ENCODE results near the gene EP400. TPM values are rescaled to one million over a fixed set of nuclear protein-coding genes. Genes with fewer than 3 reads are reported as not detected.
"Not testable (repeated sequence)": the region's sequence is repeated elsewhere in the genome, so short reads cannot be mapped to it uniquely, and the experiment has no call there.

The EP400 gene
- total and polyA plus RNA-seq, 5 donors = 10.1 to 21.6 (median 16.5) TPM

DNA sequence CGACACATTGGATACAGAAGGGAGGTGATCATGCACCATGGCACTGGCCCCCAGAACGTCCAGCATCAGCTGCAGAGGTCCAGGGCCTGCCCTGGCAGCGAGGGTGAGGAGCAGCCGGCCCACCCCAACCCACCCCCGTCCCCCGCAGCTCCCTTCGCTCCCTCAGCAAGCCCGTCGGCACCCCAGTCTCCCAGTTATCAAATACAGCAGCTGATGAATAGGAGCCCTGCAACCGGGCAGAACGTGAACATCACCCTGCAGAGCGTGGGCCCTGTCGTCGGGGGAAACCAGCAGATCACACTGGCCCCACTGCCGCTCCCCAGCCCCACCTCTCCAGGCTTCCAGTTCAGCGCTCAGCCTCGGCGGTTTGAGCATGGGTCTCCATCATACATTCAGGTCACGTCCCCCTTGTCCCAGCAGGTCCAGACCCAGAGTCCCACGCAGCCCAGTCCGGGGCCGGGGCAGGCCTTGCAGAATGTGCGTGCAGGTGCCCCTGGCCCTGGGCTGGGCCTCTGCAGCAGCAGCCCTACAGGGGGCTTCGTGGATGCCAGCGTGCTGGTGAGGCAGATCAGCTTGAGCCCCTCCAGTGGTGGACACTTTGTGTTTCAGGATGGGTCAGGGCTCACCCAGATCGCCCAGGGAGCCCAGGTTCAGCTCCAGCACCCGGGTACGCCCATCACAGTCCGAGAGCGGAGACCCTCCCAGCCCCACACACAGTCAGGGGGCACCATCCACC, 11.0 kb downstream of the EP400 start:
- H3K27me3 ChIP-seq (ENCODE audit: control insufficient read depth, insufficient read depth); H3K27ac ChIP-seq (ENCODE audit: low read length); DNase-seq; intact Hi-C loops (cut with DNase I); H3K9me3 ChIP-seq (ENCODE audit: control insufficient read depth, low read length); H3K4me3 ChIP-seq (ENCODE audit: low read length): not testable (repeated sequence)
- peaks cover 10% of the 10 kb centered on the region for H3K4me1 ChIP-seq (ENCODE audit: control insufficient read depth, insufficient read depth, low read length)
- 92% methylated on average over 20 of the region's 30 CpGs for WGBS
- peak; percentile 31 to 46 for ATAC-seq

DNA sequence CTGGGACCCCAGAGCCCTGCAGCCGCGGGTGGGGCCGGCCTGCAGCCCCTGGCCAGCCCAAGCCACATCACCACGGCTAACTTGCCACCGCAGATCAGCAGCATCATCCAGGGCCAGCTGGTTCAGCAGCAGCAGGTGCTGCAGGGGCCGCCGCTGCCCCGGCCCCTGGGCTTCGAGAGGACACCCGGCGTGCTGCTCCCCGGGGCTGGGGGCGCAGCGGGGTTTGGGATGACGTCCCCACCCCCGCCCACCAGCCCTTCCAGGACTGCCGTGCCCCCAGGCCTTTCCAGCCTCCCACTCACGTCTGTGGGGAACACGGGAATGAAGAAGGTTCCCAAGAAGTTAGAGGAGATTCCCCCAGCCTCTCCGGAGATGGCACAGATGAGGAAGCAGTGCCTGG, 11.6 kb downstream of the EP400 start:
- peaks cover 10% of the 10 kb centered on the region for H3K4me1 ChIP-seq (ENCODE audit: control insufficient read depth, insufficient read depth, low read length)
- ATAC-seq = peak in 1 of 2 donors; percentile 23
- intact Hi-C loops (cut with DNase I); H3K27ac ChIP-seq (ENCODE audit: low read length); H3K9me3 ChIP-seq (ENCODE audit: control insufficient read depth, low read length); DNase-seq; H3K4me3 ChIP-seq (ENCODE audit: low read length); H3K27me3 ChIP-seq (ENCODE audit: control insufficient read depth, insufficient read depth): not testable (repeated sequence)
- 97% methylated on average over 11 of the region's 20 CpGs for WGBS

DNA sequence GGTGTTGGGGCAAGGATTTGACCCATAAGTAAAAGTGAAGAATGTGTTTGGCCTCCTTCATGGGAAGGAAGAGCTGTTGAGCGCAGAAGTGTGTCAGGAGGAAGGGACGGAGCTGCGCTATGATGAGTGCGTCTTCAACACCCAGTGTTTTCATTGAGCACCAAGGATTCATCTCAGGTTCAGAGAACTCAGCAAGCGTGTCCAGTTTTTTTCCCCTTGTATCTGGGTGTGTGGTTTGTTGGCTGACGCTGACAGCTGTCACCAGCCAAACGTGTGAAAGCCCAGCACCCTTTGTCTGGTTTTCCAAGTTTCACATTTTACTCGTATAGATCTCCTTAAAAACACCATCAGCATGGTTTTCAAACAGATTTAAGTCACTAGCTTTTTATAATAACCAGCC, 12.3 kb downstream of the EP400 start:
- peak; percentile 62 to 64 for ATAC-seq

DNA sequence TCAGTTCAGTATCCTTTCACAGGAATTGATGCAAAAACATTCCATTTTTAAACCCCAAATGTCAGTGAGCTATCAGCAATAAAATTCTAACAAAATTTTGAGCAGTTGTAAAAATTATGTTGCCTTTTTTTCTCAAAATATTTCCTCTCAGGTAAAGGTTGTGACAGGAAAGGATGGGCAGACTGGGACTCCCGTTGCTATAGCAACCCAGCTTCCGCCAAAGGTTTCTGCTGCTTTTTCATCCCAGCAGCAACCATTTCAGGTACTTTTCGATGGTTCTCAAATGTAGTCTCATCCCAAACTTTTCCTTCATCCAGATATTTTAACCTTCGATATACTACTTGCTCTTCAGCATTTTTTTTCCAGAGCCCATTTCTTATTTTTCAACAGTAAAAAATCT, 13.6 kb downstream of the EP400 start:
- no peak overlapping the region for H3K27ac ChIP-seq (ENCODE audit: low read length)
- WGBS = 83% methylated on average over 4 of the region's 4 CpGs
- ATAC-seq (no peak), DNase-seq (no peak)
- intact Hi-C loops (cut with DNase I) = no loop called here
- H3K4me1 ChIP-seq (ENCODE audit: control insufficient read depth, insufficient read depth, low read length) = peaks cover 10% of the 10 kb centered on the region
- no peaks in the 10 kb centered on the region for H3K27me3 ChIP-seq (ENCODE audit: control insufficient read depth, insufficient read depth)
- no peaks in the 10 kb centered on the region for H3K9me3 ChIP-seq (ENCODE audit: control insufficient read depth, low read length)
- H3K4me3 ChIP-seq (ENCODE audit: low read length) = no peak overlapping the region

More for the DNA sequence above, 12.3 kb downstream of the EP400 start:
- Histone ChIP-seq H3K4me1 (ENCODE audit: control insufficient read depth, insufficient read depth, low read length) (peaks cover 10% of the 10 kb centered on the region), H3K4me3 (ENCODE audit: low read length) (no peak overlapping the region), H3K9me3 (ENCODE audit: control insufficient read depth, low read length) (no peaks in the 10 kb centered on the region), H3K27ac (ENCODE audit: low read length) (no peak overlapping the region), H3K27me3 (ENCODE audit: control insufficient read depth, insufficient read depth) (no peaks in the 10 kb centered on the region)
- intact Hi-C loops (cut with DNase I) = no loop called here
- WGBS = 63% methylated on average over 8 of the region's 8 CpGs
- DNase-seq = no peak

DNA sequence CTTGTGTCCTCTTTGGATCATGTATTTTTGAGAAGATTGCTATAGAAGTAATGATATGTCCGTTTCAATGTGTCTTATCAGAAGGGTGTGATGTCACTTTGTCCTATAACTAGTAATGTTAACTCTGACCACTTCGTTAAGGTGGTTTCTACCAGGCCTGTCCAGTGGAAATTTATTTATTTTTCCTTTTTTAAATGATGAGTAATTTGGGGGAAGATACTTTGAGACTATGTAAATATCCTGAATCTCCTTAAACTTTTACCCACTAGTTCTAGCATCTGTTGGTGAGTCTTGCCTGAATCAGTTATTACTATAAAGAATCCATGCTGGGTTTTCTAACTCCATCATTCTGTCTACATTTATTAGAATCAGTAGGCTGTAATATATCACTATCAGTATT, 15.3 kb downstream of the EP400 start:
- H3K4me3 ChIP-seq (ENCODE audit: low read length) = no peak overlapping the region
- intact Hi-C loops (cut with DNase I) = no loop called here
- DNase-seq (no peak), ATAC-seq (no peak)
- H3K9me3 ChIP-seq (ENCODE audit: control insufficient read depth, low read length) = no peaks in the 10 kb centered on the region
- no peak overlapping the region for H3K27ac ChIP-seq (ENCODE audit: low read length)
- peaks cover under 1% of the 10 kb centered on the region for H3K4me1 ChIP-seq (ENCODE audit: control insufficient read depth, insufficient read depth, low read length)
- 72% methylated on average over 2 of the region's 2 CpGs for WGBS
- no peaks in the 10 kb centered on the region for H3K27me3 ChIP-seq (ENCODE audit: control insufficient read depth, insufficient read depth)

DNA sequence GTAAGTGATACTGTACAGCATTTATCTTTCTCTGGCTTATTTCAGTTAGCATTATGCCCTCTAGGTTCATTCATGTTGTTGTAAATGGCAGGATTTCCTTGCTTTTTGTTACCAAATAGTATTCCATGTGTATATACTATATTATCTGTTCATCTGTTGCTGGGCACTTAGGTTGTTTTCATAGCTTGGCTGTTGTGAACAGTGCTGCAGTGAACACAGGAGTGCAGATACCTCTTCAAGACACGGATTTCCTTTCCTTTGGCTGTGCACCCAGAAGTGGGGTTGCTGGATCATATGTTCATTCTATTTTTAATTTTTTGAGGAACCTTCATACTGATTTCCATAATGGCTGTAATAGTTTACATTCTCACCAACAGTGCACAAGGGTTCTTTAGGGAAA, 21.5 kb downstream of the EP400 start:
- no peak overlapping the region for H3K27ac ChIP-seq (ENCODE audit: low read length)
- no peaks in the 10 kb centered on the region for H3K27me3 ChIP-seq (ENCODE audit: control insufficient read depth, insufficient read depth)
- DNase-seq (no peak), ATAC-seq (no peak)
- H3K4me3 ChIP-seq (ENCODE audit: low read length) = no peak overlapping the region
- 30% methylated on average over 1 of the region's 1 CpG for WGBS
- H3K9me3 ChIP-seq (ENCODE audit: control insufficient read depth, low read length) = no peaks in the 10 kb centered on the region
- no peaks in the 10 kb centered on the region for H3K4me1 ChIP-seq (ENCODE audit: control insufficient read depth, insufficient read depth, low read length)
- intact Hi-C loops (cut with DNase I) = no loop called here

DNA sequence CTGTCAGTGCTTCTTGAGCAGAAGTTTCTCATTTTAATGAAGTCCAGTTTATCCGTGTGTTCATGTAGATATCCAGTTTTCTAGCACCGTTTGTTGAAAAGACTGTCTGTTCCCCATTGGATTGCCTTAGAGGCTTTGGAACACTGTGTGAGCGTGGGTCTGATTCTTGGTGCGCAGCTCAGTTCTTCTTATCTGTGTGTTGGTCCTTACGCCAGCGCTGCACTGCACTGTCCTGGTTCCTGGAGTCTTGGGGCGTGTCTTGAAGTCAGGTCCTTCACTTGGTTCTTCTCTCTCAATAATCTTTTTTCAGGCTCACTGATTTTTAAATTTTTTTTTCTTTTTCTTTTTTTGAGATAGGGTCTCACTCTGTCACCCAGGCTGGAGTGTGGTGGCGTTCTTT, 25.5 kb downstream of the EP400 start:
- H3K27me3 ChIP-seq (ENCODE audit: control insufficient read depth, insufficient read depth) = no peaks in the 10 kb centered on the region
- no peaks in the 10 kb centered on the region for H3K9me3 ChIP-seq (ENCODE audit: control insufficient read depth, low read length)
- DNase-seq (no peak), ATAC-seq (no peak)
- H3K4me1 ChIP-seq (ENCODE audit: control insufficient read depth, insufficient read depth, low read length) = peaks cover 1% of the 10 kb centered on the region
- intact Hi-C loops (cut with DNase I) = no loop called here
- 90% methylated on average over 8 of the region's 8 CpGs for WGBS
- no peak overlapping the region for H3K4me3 ChIP-seq (ENCODE audit: low read length)
- H3K27ac ChIP-seq (ENCODE audit: low read length) = no peak overlapping the region

DNA sequence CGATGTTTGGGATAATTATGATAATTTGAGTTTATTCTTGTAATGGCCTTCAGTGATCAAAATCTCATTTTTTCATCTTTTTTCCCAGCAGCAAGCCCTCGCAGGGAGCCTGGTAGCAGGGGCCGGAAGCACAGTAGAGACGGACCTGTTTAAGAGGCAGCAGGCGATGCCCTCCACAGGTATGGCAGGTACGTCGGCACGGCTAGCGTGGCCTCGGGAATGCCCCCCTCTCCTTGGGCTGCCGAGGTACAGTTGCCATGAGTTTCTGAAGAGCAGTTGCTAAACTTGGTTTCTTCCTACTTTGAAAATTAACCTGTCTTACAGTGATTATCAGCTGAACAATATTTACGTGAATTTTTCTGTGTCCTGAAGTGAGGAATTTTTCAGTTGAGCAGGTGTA, 29.9 kb downstream of the EP400 start:
- H3K27ac ChIP-seq (ENCODE audit: low read length) = no peak overlapping the region
- H3K27me3 ChIP-seq (ENCODE audit: control insufficient read depth, insufficient read depth) = no peaks in the 10 kb centered on the region
- no peak for DNase-seq
- no peak for ATAC-seq
- 91% methylated on average over 12 of the region's 12 CpGs for WGBS
- intact Hi-C loops (cut with DNase I) = loop anchor here in 1 of 4 donors (10.0 kb wide), 1 partner anchor 365 kb away; no protein-coding TSS in a partner anchor
- H3K4me1 ChIP-seq (ENCODE audit: control insufficient read depth, insufficient read depth, low read length) = peaks cover 1% of the 10 kb centered on the region
- H3K9me3 ChIP-seq (ENCODE audit: control insufficient read depth, low read length) = no peaks in the 10 kb centered on the region
- H3K4me3 ChIP-seq (ENCODE audit: low read length) = no peak overlapping the region

DNA sequence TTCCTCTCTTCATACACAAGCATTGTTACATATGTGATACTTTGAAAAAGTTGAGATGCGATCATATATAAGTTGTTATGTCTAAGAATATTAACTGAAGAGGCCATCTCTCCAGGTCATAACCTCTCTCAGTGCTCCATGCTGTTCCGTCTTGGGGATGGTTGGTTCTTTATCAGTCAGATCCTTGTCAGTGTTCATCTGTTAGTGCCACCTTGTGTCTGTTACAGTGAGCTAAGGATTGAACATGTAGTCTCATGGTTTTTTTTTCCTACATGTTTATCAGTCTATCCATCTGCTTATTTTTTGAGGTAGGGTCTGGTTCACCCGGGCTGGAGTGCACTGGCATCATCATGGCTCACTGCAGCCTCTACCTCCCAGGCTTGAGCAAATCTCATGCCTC, 30.5 kb downstream of the EP400 start:
- no peak overlapping the region for H3K4me3 ChIP-seq (ENCODE audit: low read length)
- H3K27ac ChIP-seq (ENCODE audit: low read length) = no peak overlapping the region
- intact Hi-C loops (cut with DNase I) = loop anchor here in 1 of 4 donors (10.0 kb wide), 1 partner anchor 365 kb away; no protein-coding TSS in a partner anchor
- ATAC-seq (no peak), DNase-seq (no peak)
- H3K9me3 ChIP-seq (ENCODE audit: control insufficient read depth, low read length) = no peaks in the 10 kb centered on the region
- WGBS = 81% methylated on average over 3 of the region's 3 CpGs
- H3K4me1 ChIP-seq (ENCODE audit: control insufficient read depth, insufficient read depth, low read length) = peaks cover 1% of the 10 kb centered on the region
- H3K27me3 ChIP-seq (ENCODE audit: control insufficient read depth, insufficient read depth) = no peaks in the 10 kb centered on the region

DNA sequence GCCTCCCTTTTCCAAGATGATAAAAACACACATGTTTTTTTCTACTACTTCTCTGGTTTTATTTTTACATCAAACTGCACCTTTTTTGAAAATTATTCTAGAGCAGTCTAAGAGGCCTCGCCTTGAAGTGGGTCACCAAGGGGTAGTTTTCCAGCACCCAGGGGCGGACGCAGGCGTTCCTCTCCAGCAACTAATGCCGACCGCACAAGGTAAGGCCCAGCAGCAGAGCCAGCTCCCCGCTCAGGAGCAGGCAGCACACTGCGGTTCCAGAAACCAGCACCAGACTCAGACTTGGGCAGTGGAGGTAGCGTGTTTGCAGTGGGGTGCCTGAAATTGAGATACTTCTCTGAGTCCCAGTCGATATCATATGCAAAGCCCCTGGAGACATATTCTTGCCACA, 31.6 kb downstream of the EP400 start:
- Histone ChIP-seq H3K9me3 (ENCODE audit: control insufficient read depth, low read length) (no peaks in the 10 kb centered on the region), H3K4me1 (ENCODE audit: control insufficient read depth, insufficient read depth, low read length) (peaks cover 1% of the 10 kb centered on the region), H3K27ac (ENCODE audit: low read length) (no peak overlapping the region), H3K4me3 (ENCODE audit: low read length) (no peak overlapping the region), H3K27me3 (ENCODE audit: control insufficient read depth, insufficient read depth) (no peaks in the 10 kb centered on the region)
- intact Hi-C loops (cut with DNase I) = loop anchor here in 1 of 4 donors (10.0 kb wide), 1 partner anchor 367 kb away; no protein-coding TSS in a partner anchor
- 97% methylated on average over 10 of the region's 10 CpGs for whole genome bisulfite sequencing
- DNase-seq (no peak), ATAC-seq (no peak)

DNA sequence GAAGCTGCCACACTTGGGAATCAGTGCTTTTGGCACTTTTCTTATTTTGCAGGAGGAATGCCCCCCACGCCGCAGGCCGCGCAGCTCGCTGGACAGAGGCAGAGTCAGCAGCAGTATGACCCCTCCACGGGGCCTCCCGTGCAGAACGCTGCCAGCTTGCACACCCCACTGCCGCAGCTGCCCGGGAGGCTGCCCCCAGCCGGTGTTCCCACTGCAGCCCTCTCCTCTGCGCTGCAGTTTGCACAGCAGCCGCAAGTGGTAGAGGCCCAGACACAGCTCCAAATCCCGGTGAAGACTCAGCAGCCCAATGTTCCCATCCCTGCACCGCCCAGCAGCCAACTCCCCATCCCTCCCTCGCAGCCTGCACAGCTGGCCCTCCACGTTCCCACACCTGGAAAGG, 32.3 kb downstream of the EP400 start:
- no peaks in the 10 kb centered on the region for H3K4me1 ChIP-seq (ENCODE audit: control insufficient read depth, insufficient read depth, low read length)
- H3K4me3 ChIP-seq (ENCODE audit: low read length) = no peak overlapping the region
- no peak overlapping the region for H3K27ac ChIP-seq (ENCODE audit: low read length)
- ATAC-seq (no peak), DNase-seq (no peak)
- no peaks in the 10 kb centered on the region for H3K9me3 ChIP-seq (ENCODE audit: control insufficient read depth, low read length)
- WGBS = 96% methylated on average over 17 of the region's 17 CpGs
- no peaks in the 10 kb centered on the region for H3K27me3 ChIP-seq (ENCODE audit: control insufficient read depth, insufficient read depth)
- intact Hi-C loops (cut with DNase I) = loop anchor here in 1 of 4 donors (10.0 kb wide), 1 partner anchor 367 kb away; no protein-coding TSS in a partner anchor
